Loucy (cell line): ENCODE measurements around the gene DOCK9.

Source experiments
- EZH2phosphoT487 ChIP-seq: fragments of 200-600 bp; IDR thresholded peaks from 2 replicates; pipeline ENCODE4 v1.6.1; 2018; ENCODE audit warnings: antibody characterized with exemption, mild to moderate bottlenecking, moderate library complexity, borderline replicate concordance
- TF ChIP-seq, protein P1 (sequence below): fragments of 200-600 bp; sonication (generic); conservative IDR thresholded peaks from 2 replicates; pipeline ENCODE4 v1.5.1; 2014; ENCODE audit warnings: mild to moderate bottlenecking, antibody characterized with exemption, low read length

- TF ChIP-seq, protein P1, sequence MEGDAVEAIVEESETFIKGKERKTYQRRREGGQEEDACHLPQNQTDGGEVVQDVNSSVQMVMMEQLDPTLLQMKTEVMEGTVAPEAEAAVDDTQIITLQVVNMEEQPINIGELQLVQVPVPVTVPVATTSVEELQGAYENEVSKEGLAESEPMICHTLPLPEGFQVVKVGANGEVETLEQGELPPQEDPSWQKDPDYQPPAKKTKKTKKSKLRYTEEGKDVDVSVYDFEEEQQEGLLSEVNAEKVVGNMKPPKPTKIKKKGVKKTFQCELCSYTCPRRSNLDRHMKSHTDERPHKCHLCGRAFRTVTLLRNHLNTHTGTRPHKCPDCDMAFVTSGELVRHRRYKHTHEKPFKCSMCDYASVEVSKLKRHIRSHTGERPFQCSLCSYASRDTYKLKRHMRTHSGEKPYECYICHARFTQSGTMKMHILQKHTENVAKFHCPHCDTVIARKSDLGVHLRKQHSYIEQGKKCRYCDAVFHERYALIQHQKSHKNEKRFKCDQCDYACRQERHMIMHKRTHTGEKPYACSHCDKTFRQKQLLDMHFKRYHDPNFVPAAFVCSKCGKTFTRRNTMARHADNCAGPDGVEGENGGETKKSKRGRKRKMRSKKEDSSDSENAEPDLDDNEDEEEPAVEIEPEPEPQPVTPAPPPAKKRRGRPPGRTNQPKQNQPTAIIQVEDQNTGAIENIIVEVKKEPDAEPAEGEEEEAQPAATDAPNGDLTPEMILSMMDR = no peak
- no peak for TF ChIP-seq EZH2phosphoT487
Observed at GRCh38 chr13:98785405-98785804, 192.5 kb downstream of the DOCK9 start.
